GM19238 (cell line): Measurements from ENCODE around the gene IL26.

Experiments used
- DNase-seq: peaks from one replicate; pipeline ENCODE4 v3.0.0; 2011; ENCODE audit warnings: low spot score; ENCODE audit not compliant: insufficient read length

Gene IL26

GRCh38 chr12:68157380-68157779, 68.2 kb downstream of the IL26 start:
- DNase-seq = no peak

GRCh38 chr12:68156636-68157035, 69.0 kb downstream of the IL26 start:
- no peak for DNase-seq

GRCh38 chr12:68154779-68155178, 70.8 kb downstream of the IL26 start:
- no peak for DNase-seq
